ENCODE data around the gene NTNG2.

Gene NTNG2

DNA sequence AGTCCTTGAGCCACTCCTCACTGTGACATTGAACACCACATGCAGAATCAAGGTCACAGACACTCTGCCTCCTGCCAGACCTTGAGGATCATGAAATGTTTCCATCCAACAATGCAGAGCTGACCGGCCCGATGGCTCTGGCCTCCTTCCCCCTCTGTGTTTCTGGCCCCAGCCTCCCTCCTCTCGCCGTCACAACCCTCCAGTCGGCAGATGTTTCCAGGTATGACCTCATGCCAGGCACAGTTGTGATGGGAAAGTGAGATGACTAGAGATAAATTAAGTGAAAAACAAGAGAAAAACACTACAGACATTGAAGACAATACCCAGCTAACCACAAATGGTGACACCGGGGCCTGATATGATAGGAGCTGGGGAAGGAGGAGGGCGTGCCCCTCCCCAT lies 9.8 kb downstream of the NTNG2 start:
- ATAC-seq (no peak), DNase-seq (no peak)

- DNase-seq (no peak), ATAC-seq (no peak)
These were observed 10.3 kb downstream of the NTNG2 start for GRCh38 chr9:132172185-132172584.

DNA sequence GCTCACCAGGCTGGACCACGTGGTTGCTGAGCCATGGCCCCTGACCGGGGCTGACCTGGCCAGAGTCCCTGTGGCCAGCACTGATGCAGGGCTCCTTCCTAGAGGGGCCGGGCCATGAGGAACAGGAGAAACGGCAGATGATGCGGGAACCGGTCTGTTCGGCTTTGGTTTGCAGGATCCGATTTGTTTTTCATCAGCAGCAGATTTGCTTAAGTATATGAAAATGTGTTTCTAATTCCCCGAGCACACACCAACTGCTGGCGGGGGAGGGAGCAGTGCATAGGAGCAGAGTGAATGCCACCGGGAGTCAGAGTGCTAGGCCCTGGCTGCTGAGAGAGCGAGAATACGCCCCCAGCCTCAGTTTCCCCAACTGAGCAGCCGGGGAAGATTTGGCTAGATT lies 13.6 kb downstream of the NTNG2 start:
- DNase-seq (no peak), ATAC-seq (no peak)

DNA sequence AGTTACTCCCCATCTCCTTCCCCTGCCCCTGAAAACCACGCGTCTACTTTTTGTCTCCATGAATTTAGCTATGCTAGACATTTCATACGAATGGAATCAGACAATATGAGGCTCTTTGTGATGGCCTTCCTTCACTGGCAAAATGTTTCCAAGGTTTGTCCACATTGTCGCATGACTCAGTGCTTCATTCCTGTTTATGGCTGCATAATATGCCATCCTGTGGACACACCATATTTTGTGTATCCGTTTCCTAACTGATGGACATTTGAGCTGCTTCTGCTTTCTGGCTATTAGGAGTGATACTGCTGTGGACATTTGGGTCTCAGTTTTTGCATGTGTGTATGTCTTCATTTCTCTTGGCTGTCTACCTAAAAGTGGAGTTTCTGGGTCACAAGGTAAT lies 14.5 kb downstream of the NTNG2 start:
- ATAC-seq (no peak), DNase-seq (no peak)

GRCh38 chr9:132181796-132182313 lies 20.0 kb downstream of the NTNG2 start:
- no peak for DNase-seq

DNA sequence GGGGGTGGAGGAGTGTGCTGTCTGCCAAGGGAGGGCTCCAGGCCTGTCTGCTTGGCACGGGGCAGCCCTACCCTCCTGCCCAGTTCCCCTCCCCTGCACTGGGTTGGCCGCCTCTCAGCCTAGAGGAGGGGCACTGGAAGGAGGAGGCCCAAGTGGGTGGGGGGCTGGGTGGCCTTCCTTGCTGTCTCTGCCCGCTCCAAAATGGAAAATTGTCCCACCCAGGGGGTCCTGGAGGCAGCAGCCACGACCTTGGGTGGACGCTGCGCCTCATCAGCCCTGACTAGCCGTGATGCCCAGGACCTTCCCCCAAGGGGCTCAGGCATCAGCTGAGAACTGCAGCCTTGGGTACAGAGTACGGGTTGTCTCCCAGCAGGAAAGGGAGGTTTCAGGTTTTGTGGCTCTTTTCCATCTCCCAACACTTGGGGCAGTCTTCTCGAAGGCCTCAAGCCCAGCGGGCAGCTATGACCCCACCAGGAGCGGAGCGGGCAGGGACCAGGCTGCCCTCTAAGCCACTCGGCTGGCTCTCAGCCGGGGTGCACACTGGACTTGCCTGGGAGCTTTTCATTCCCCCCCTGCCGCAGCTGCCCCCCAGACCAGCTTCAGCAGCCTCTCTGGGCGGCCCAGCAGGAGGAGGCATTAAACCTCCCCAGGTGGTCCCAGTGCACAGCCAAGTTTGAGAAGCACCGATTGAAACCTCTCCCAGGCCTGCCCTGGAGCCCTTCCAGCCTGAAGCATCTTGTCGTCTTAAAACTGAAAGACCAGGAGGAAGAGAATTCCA lies 20.6 kb downstream of the NTNG2 start:
- ATAC-seq = no peak
- no peak for DNase-seq

More at GRCh38 chr9:132181796-132182313, 20.0 kb downstream of the NTNG2 start:
- no peak for ATAC-seq

DNA sequence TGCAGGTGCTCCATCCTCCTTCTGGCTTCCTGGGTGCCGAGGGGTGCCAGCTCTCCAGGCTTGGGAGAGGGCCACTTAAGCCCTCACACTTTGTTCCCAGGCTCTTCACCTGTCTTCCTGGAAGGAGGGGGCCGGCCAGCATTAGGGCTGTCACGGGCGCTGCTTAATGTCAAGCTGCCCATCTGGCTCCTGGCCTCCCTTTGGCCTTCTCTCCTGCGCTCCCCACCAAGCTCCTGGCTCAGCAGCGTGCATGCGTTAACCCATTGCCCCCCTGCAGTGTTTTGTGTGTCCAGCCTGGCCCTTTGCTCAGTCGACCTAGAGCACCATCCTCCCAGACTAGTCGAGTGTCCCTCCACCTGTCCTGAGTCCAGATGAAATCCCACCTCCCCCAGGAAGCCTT lies 21.3 kb downstream of the NTNG2 start:
- DNase-seq (no peak), ATAC-seq (no peak)

DNA sequence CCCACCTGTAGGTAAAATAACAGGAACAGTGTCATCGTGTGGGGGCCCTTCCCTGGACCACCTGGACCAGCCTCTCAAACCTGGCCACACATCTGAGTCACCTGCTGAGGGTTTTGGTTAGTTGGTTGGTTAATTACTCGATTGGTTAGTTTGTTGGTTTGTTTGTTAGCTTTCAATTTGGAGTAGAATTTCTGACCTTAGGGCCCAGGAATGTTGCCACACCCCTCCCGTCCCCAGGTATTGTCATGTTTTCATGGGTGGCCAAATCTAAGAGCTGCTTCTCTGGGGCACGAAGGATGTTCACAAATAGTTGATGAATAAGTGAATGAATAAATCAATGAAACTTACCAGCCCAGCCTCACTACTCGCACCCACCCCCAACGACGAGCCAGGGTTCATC lies 21.9 kb downstream of the NTNG2 start:
- DNase-seq (no peak), ATAC-seq (no peak)

GRCh38 chr9:132184124-132184523 lies 22.3 kb downstream of the NTNG2 start:
- no peak for ATAC-seq
- no peak for DNase-seq

DNA sequence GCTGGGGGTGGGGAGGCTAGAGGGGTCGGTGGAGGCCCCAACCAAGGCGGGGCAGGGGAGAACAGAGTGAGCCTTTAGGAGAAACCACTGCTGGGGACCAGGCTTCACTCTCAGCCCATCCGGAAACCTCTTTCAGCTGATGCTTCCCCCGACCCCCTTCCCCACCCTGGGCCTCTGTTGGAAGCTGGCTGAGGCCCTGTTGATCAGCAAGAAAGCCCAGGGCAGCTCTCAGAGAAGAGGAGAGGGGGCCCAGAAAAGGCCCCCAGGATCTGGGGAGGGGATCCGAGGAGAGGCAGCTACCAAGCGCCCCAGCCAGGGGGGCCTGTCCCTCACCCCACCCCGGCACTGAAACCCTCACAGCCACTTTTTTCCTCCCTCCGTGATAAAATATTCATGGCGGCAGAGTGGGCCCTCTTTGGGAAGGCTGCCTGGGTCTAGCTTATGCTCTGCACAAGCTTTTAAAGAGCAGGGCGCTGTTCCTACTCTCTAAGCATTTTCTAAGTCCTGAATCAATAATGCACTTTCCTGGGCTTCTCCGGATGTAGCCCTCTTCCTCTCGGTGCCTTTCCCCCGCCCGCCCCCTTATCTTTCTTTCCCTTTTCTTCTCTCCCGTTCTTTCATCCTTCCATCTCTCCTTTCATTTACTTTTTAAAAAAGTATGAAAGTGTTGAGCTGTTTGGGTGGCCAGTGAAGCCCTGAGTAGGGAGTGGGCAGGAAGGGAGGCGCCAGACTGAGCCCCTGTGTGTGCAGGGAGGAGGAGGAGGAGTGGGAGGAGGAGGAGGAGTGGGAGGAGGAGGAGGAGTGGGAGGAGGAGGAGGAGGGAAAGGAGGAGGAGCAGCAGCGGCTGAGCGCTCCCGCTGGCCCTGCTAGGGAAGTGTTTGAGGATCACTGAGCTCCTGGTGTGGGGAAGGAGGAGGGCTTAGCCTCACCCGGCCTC lies 23.5 kb downstream of the NTNG2 start:
- DNase-seq = no peak
- ATAC-seq = no peak

DNA sequence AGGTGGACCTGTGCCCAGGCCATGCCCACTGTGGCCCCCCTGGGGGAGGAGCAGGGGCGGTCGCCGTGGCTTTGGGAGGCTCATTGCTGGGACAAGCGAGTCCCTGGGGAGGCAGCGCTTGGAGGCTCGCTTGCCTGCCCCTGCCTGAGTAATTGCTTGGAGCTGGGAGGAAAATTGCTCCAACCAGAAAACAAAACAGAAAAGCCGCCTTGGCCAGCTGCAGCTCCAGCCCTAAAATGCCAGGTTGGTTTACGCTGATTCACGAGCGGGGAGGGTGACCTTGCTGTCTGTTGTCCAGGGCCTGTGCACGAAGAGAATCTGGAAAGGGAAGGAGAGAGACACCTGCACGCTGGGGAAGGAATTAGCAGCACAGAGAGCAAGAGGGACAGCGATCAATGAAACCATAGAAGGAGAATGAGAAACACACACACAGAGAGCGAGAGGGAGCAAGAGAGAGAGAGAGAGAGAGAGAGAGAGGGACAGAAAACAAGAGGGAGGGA lies 25.3 kb downstream of the NTNG2 start:
- DNase-seq = no peak
- no peak for ATAC-seq

GRCh38 chr9:132190966-132191365 lies 29.1 kb downstream of the NTNG2 start:
- DNase-seq (no peak), ATAC-seq (no peak)

DNA sequence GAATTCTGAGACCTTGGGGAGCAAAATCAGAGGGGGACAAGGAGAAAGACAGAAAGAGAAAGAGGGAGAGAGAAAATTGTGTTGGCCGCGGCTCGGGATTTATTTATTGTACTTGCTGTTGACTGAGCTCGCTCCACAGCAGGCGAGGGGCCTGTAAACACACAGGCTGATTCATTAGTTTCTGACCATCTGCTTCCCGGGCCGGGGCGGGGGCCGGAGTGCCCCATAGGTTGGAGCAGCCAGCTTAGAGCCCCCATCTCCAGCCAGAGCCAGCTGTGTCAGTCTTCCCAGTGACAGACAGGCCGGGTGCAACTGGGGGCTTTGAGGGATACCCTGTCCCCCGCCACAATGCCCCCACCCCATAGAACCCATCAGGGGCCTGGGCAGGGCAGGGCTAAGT lies 30.9 kb downstream of the NTNG2 start:
- DNase-seq (no peak), ATAC-seq (no peak)

GRCh38 chr9:132193227-132194124 lies 31.6 kb downstream of the NTNG2 start:
- no peak for DNase-seq

GRCh38 chr9:132194508-132194907 lies 32.6 kb downstream of the NTNG2 start:
- DNase-seq (no peak), ATAC-seq (no peak)

More at GRCh38 chr9:132193227-132194124, 31.6 kb downstream of the NTNG2 start:
- no peak for ATAC-seq

- DNase-seq (no peak), ATAC-seq (no peak)
These were observed 35.5 kb downstream of the NTNG2 start for GRCh38 chr9:132197315-132197714.

GRCh38 chr9:132197856-132198550 lies 36.1 kb downstream of the NTNG2 start:
- DNase-seq = no peak
- ATAC-seq = no peak

DNA sequence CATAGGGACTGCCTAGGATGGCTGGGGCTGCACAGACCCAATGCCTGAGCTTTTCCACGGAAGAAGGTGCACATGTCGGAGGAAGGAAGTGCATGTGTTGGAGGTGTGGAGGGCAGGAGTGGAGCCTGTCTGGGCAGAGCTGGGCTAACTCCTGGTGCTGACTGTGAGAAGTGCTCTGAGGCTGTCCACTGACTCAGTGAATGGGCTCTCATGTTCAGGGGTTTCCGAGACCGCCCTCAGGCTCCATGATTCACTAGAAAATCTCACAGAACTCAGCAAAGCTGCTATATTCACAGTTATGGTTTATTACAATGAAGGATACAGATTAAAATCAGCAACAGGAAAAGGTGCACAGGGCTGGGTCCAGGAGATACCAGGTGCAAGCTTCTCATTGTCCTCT lies 37.2 kb downstream of the NTNG2 start:
- ATAC-seq (no peak), DNase-seq (no peak)

DNA sequence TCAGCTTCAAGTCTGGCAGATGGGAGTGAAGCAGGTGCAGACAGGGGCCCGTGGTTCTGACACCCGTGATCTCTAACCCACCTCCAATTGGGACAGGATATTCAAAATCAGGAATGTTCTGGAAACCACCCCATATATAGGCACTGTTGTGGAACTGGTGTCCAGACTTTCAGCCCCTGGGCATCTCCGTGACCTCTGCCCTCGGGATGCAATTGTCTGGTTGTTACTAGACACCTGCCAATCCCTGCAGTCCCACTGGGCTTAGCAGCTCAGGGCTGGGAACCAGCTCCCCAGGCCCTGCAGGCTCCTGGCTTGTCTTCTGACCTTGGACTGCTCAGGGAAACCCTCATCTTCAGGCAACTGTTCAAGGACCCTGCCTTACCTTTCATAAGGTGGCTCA lies 38.8 kb downstream of the NTNG2 start:
- DNase-seq = no peak
- no peak for ATAC-seq

GRCh38 chr9:132201139-132201538 lies 39.3 kb downstream of the NTNG2 start:
- no peak for DNase-seq
- no peak for ATAC-seq
